ENCODE results near the gene RIC1.
A peak's percentile ranks its signal among the peaks of the same experiment; 100 is the strongest.
"Not testable (repeated sequence)": the region's sequence is repeated elsewhere in the genome, so short reads cannot be mapped to it uniquely, and the experiment has no call there.

Gene RIC1, protein sequence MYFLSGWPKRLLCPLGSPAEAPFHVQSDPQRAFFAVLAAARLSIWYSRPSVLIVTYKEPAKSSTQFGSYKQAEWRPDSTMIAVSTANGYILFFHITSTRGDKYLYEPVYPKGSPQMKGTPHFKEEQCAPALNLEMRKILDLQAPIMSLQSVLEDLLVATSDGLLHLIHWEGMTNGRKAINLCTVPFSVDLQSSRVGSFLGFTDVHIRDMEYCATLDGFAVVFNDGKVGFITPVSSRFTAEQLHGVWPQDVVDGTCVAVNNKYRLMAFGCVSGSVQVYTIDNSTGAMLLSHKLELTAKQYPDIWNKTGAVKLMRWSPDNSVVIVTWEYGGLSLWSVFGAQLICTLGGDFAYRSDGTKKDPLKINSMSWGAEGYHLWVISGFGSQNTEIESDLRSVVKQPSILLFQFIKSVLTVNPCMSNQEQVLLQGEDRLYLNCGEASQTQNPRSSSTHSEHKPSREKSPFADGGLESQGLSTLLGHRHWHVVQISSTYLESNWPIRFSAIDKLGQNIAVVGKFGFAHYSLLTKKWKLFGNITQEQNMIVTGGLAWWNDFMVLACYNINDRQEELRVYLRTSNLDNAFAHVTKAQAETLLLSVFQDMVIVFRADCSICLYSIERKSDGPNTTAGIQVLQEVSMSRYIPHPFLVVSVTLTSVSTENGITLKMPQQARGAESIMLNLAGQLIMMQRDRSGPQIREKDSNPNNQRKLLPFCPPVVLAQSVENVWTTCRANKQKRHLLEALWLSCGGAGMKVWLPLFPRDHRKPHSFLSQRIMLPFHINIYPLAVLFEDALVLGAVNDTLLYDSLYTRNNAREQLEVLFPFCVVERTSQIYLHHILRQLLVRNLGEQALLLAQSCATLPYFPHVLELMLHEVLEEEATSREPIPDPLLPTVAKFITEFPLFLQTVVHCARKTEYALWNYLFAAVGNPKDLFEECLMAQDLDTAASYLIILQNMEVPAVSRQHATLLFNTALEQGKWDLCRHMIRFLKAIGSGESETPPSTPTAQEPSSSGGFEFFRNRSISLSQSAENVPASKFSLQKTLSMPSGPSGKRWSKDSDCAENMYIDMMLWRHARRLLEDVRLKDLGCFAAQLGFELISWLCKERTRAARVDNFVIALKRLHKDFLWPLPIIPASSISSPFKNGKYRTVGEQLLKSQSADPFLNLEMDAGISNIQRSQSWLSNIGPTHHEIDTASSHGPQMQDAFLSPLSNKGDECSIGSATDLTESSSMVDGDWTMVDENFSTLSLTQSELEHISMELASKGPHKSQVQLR (N-terminal part only)

DNA sequence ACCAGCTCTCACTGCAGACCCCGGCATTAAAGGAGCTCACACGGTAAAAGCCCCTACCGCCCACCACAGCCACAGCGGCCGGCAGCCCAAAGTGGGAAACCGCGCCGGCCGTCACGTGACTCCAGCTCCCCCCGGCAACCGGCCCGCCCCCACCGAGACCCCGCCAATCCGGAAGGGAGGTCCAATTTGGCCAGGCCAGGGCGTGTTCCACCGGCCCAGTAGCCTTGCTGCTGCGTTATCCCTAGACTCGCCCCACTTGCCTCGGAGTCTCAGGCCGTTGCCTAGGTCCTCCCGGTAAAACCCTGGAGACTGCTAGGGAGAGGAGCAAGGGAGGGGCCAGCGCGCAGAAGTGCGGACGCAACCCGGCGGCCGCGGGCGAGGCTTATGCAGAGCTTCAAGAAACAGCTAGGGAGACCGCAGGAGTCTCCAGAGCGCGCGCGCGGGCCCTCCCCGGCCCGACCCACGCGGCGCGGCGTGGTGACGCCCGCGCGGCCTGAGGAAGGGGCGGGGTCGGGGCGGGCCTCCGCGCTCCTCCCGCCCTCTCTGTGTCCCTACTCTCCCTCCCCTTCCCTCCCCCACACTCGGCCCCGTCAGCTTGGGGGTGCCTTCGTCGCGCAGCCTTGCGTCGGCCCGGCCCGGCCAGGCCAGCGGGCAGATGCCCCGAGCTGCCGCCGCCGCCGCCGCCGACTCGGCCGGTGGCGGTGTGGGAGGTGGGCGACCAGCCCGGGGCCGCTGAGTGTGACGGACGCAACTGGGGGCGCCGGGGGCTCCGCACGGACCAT, at the start of gene RIC1:
Gene RIC1, plus strand, starts transcription at position 578 of the 782 bp plus-strand sequence. Its CDS starts 203 bp downstream, at position 781.
- H3K4me3 ChIP-seq (ENCODE audit: low read depth, low read length) = peak within 1 kb of the TSS; percentile 87

DNA sequence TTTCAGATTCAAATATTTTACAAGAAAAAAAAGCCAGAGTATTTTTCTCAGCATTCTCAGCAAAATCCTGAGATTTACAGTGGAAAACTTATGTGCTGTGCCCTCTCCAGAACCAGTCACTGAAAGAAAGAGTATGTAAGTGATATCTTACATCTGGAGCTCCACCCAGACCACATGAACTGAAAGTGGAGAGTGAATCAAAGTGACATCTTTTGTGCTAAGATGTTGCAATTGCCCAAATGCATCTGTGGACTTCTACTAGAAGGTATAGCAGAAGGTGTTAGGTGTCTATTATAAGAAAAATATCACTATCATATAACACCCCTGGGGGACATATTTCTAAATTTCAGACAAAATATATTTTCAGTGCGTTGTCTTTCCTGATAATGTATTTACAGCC, 49.0 kb upstream of the RIC1 start:
- H3K4me3 ChIP-seq (ENCODE audit: low read depth, low read length) = no peak overlapping the region

DNA sequence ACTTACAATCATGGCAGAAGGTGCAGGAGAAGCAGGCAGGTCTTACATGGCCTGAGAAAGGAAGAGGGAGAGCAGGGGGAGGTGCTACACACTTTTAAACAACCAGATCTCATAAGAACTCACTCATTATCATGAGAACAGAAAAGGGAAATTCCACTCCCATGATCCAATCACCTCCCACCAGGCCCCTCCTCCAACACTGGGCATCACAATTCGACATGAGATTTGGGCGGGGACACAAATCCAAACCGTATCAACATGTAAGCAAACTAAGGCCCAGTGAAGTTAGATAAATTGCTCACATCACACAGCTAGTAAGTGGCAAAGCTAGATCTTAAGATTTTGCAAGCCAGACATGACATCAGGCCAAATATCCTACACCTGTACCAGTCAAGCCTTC, 48.3 kb upstream of the RIC1 start:
- no peak overlapping the region for H3K4me3 ChIP-seq (ENCODE audit: low read depth, low read length)

DNA sequence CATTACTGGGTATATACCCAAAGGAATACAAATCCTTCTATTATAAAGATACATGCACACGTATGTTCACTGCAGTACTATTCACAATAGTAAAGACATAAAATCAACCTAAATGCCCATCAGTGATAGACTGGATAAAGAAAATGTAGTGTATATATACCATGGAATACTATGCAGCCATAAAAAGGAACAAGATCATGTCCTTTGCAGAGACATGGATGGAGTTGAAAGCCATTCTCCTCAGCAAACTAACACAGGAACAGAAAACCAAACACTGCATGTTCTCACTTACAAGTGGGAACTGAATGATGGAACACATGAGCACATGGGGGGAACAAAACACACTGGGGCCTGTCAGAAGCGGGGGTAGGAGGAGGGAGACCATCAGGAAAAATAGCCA, 47.2 kb upstream of the RIC1 start:
- H3K4me3 ChIP-seq (ENCODE audit: low read depth, low read length) = not testable (repeated sequence)

DNA sequence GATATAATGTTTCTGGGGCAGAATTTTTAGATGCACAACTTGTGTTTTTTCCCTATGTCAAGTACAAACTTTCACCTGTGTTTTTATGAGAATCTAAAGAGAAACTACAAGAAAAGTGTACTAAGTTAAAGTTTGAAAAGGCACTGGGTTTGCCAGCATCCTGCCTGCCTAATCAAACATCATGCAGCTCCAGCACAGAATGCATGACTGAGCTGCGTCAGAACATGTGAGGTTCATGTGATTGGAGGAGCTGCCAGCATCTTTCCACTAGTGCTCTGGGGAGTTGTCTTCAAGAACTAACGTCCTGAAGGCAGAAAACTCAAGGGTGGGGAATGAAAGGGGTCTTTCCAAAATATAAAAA, 46.1 kb upstream of the RIC1 start:
- no peak overlapping the region for H3K4me3 ChIP-seq (ENCODE audit: low read depth, low read length)

DNA sequence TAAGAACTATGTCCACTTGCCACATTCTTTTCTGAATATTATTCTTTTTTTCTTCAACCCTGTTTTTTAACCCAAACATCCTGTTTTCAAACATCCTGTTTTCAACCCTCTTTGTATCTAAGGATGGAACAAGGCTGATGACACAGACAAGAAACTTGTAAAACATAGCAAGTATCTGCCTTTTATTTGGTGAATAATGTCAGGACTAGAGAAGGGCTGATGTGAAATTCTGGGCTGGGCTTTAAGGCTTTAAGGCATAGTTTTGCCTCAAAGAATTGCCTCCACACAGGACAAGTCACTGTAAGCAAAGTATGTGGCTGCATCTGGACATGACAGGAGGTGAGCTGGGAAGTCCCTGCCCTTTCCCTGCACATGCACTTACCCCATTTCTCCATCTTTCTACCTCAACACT, 42.5 kb upstream of the RIC1 start:
- H3K4me3 ChIP-seq (ENCODE audit: low read depth, low read length) = no peak overlapping the region

DNA sequence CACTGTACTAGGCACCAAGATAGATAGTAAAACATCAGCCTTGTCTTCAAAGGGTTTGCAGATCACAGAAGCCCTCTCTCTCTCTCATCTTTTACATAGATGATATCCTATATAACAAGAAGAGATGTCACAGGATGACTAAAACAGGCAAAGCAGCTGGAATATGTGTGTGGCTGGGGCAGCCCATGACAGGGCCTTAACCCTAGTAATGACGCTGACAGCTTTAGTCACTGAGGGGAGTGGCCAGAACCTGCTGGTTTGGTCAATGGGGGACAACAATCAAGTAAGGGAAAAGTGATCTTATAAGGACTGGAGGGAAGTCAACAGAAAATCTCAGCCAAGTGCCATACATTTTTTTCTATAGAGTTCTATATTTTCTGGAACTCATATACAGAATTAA, 41.9 kb upstream of the RIC1 start:
- no peak overlapping the region for H3K4me3 ChIP-seq (ENCODE audit: low read depth, low read length)

DNA sequence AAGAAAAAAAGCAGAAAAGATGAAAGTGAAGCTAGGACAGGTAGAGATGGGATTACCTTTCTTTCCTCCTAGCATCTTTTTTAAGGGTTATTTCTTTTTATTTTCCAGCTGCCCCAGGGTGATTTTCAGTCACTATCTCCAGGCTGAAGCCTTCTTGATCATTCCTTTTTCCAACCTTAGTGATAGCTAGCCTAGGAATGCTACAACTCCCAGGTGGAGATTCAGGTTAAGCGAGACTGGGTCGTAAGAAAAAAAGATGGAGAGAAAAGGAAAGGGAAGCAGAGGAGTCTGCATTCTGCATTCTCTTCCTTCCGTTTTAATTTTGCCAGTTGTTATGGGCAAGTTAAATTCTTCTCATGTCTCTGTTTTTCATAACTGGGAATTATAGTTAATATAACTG, 36.7 kb upstream of the RIC1 start:
- H3K4me3 ChIP-seq (ENCODE audit: low read depth, low read length) = no peak overlapping the region

DNA sequence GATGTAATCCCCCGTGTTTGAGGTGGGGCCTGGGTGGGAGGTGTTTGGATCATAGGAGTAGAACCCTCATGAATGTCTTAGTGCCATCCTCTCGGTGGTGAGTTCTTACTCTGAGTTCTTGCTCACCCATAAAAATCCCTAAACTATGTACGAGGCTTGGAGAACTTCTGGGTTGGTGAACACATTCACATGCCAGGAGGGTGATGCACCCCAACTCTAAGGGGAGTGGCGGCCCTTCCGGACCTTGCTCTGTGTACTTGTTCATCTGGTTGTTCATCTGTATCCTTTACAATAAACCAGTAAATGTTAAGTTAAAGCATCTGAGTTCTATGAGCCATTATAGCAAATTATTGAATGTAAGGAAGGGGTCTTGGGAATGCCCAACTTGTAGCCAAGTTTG, 36.0 kb upstream of the RIC1 start:
- no peak overlapping the region for H3K4me3 ChIP-seq (ENCODE audit: low read depth, low read length)

DNA sequence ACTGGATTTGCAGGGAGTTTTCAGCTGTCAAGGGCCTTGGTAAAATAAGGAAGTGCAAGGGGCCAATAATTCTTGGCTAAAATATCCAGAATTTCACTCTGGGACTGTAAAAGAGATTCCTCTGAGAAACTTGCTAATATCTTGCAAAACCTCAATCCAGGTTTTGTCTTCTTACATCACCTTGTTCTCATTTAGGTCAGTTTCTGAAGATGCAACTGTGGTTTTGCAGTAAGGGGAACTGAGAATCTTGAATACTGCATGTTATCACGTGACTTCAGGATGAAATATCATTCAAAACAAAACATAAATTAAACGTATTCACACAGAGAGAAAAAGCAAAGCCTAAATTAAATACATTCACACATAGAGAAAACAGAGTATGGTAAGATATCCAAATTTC, 35.0 kb upstream of the RIC1 start:
- H3K4me3 ChIP-seq (ENCODE audit: low read depth, low read length) = no peak overlapping the region

DNA sequence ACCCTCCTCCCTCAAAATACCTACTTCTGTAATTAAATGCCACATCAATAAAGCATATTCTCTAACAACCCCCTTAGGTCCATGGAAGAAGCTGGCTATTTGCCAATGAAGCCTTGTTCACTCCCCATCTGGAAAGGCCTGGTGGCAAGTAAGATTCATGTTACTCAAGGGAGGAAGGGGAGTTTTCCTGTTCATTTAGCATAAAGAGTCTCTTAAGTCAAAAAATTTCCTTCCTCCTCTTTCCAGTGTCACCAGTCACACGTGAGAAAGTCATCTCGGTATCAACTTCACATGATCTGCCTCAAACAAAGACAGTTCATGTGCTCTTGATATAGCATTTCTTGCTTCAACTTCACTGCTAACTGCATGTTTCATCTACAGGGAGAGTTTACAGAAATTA, 32.7 kb upstream of the RIC1 start:
- H3K4me3 ChIP-seq (ENCODE audit: low read depth, low read length) = no peak overlapping the region

DNA sequence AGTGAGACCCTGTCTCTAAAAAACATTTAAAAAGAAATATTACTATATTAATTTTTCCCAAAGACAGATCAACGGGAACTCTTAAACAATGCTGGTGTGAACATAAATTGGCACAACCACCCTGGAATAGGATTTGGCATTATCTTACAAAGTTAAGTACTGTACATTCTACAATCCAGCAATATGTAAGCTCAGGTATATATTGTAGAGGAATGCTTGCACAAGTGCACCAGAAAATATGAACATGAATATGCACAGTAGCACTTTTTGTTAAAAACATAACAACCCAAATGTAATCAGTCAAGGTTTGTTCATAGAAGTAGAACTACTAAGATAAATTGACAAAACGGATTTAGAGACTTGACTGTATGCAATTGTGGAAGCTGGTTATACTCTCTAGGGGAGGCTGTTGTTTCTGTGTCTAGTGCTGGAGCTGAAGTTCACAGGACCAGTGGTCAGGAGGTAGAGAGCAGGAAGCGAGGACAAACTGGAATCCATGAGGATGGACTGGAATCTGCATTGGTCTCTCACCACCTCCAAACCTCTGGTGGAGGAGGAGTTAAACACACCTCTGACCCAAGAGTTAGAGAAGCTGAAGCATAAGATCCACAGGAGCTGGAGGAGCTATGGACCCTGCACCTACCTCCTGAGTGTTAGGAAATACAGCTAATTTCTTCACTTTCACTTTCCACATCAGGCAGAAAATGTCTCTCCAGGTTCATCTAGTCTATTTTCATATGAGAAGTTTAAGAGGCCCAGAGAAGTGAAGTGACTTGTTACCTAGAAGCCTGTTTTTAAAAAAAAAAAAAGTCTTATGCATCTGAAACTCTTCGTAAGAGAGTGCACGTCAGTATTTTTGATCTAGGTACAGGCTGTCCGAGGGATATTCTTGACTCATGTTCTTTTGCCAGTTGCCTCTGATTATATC, 20.3 kb upstream of the RIC1 start:
- no peak overlapping the region for H3K4me3 ChIP-seq (ENCODE audit: low read depth, low read length)

DNA sequence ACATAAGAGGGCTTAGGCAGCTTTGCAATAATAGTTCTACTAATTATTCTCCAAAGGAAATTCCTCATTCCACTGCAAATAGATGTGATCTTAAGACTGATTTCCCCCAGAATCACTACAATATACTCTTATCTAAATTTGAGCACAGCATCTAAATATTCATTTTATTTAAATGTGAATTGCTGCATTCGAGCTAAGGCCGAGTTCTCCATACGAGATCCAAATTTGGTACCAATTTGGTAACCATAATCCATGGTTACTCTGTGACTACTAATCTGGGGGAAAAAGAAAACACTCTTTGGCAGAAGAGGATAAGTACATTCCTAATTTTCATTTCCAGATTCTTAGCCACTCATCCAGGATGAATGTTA, 19.7 kb upstream of the RIC1 start:
- H3K4me3 ChIP-seq (ENCODE audit: low read depth, low read length) = no peak overlapping the region

DNA sequence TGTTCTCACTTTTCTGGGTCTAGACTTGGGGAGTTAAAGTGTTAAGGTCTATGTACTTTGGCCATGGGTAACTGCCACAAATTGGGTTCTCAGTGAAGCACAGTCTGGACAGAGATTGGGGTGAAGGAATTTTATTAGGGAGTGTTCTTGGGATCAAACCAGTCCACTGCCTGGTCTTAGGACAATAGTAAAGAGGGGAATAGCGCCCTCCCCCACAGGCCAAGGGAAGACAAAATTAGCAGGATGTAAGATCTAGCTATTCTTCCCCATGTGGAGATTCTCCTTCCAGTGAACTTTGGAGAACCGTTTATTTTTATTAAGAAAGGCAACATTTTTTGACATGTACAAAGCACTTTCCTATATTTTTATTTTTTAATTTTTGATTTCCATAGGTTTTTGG, 18.4 kb upstream of the RIC1 start:
- no peak overlapping the region for H3K4me3 ChIP-seq (ENCODE audit: low read depth, low read length)

DNA sequence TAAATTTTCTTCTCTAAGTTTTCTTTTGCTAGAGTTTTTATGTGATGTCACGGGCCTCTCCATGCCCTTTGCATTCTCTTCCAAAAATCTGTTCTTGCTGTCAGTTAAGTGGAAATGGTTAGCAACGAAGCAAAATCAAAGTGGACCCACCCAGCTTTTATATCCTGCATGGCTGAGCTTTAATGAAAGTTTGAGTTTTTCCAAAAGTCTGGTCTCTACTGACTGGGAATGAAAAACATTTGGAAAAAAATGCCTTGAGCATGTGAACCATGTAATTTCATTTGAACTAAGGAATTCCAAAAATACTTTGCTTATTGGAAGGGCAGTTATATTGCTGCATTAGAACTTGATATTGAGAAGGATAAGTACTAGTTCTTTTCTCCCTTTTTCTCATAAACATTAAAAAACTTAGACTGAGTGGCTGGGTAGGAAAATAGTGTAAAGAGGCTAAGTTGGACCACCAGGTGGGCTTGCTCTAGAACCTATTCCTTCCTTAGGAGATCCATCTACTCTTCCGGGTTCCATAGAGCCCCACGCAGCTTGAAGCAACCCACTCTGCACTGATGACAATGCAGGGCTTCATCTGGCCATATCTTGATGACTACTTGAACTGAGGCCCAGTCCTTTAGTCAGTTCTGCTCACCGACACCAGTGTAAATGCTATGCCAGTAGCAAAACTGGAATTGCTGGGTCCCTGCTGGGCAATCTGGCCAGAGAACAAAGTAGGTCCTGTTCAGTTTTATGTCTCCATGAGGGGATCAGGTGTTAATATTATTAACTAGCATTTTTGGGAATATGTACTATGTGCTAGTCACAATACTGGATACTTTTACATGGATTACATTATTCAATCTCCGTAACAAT, 17.4 kb upstream of the RIC1 start:
- no peak overlapping the region for H3K4me3 ChIP-seq (ENCODE audit: low read depth, low read length)

DNA sequence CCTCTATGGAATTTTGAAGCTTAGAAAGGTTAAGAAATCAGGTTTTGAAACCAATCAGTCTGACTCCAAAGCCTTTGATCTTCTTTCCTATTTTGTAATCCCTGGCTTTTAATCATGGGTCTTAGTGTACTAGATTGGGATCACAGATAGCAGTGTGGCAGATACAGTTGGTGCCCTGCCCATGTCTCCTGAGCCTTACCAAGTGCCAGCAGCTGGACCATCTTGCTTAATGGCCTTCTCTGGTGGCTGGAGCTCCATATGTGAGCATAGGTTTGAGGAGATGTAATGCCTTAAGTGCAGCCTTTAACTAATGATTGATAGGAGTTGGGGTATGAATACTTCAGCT, 16.7 kb upstream of the RIC1 start:
- H3K4me3 ChIP-seq (ENCODE audit: low read depth, low read length) = no peak overlapping the region

DNA sequence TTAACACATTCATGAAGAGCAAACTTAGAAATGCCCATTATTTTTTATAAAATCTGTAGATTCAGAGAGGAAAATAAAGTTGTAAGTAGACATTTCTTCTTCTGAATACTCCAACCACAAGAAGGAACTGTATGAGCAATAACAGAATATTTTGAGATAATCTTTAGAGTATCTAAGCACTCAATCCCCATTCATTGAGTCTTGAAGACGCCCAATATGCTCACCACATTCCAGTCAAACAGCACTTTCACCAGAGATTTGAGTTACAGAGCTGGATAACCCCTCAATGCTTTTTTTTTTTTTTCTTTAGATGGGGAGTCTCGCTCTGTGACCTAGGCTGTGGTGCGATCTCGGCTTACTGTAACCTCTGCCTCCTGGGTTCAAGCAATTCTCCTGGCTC, 14.7 kb upstream of the RIC1 start:
- H3K4me3 ChIP-seq (ENCODE audit: low read depth, low read length) = no peak overlapping the region

DNA sequence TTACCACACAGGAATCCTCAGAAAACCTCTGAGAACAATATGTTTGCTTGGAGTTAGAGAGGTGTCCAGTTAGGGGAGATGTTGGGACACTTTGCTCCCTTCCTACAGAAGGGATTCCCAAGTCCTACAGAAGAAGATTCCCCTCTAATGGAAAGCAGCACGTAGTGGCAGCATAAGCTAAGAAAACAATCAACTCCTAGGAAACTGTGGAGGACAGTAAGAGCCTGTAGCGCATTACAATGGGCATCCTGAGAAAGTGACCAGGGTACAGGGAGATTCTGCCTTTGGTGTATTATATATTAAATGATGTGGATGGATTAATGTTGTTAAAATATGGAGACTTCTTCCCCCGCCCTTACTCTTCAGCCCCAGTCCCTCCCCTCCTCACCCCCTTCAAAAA, 13.9 kb upstream of the RIC1 start:
- no peak overlapping the region for H3K4me3 ChIP-seq (ENCODE audit: low read depth, low read length)

DNA sequence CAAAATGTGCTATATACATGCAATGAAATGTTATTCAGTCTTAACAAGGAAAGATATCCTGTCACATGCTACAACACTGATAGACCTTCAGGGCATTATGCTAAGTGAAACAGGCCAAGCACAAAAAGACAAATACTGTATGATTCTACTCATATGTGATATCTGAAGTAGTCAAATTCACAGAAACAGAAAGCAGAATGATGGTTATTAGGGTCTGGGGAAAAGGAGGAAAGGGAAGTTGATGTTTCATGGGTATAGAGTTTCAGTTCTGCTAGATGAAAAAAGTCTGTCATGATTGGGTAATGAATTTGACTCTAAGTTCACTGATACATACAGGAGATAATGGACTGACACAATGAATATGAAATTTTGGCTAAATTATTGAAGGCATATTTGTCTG, 11.2 kb upstream of the RIC1 start:
- H3K4me3 ChIP-seq (ENCODE audit: low read depth, low read length) = no peak overlapping the region
